ENCODE results near the gene CASZ1. TPM values are rescaled to one million over a fixed set of nuclear protein-coding genes. Genes with fewer than 3 reads are reported as not detected.

The CASZ1 gene
- total and polyA plus RNA-seq, 12 donors, result 2.5 to 35.2 (median 7.0) TPM

DNA sequence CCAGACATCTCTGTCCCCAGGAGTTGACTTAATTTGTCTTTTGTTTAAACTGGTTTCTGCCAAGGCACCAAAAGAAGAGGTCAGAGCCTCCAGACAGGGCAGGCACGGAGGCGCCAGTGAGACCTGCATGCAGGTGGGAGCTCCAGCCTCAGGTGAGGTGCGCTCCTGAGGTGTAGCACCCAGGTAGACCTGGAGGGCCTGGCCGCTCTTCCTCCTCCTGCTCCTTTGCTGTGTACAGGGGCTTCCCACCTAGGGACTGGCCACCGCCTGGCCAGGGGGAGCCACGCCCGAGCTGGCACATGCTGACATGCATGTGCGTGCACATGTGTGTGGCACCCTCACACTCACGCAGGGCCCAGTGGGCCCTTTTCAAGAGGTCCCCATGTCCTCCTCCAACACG lies 163.0 kb downstream of the CASZ1 start:
- no peaks in the 10 kb centered on the region for H3K4me1 ChIP-seq (replicated peaks in 1 of 2)
- no peak for DNase-seq
- 95 to 100% (median 97%) methylated on average over 2 to 10 of the region's 10 CpGs for WGBS, 4 donors
- H3K27ac ChIP-seq, result no peak overlapping the region
- intact Hi-C loops (cut with DNase I), result loop anchor here in 1 of 2 donors (10.0 kb wide), 1 partner anchor 231 kb away; no protein-coding TSS in a partner anchor
- no peaks in the 10 kb centered on the region for H3K27me3 ChIP-seq
- no peak overlapping the region for H3K4me3 ChIP-seq
- TF ChIP-seq, protein P1, sequence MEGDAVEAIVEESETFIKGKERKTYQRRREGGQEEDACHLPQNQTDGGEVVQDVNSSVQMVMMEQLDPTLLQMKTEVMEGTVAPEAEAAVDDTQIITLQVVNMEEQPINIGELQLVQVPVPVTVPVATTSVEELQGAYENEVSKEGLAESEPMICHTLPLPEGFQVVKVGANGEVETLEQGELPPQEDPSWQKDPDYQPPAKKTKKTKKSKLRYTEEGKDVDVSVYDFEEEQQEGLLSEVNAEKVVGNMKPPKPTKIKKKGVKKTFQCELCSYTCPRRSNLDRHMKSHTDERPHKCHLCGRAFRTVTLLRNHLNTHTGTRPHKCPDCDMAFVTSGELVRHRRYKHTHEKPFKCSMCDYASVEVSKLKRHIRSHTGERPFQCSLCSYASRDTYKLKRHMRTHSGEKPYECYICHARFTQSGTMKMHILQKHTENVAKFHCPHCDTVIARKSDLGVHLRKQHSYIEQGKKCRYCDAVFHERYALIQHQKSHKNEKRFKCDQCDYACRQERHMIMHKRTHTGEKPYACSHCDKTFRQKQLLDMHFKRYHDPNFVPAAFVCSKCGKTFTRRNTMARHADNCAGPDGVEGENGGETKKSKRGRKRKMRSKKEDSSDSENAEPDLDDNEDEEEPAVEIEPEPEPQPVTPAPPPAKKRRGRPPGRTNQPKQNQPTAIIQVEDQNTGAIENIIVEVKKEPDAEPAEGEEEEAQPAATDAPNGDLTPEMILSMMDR (IDR thresholded peaks at IDR 0.05), result no peak
- no peak for TF ChIP-seq POLR2A (IDR thresholded peaks at IDR 0.05)
- H3K9me3 ChIP-seq (replicated peaks in 1 of 3), result no peaks in the 10 kb centered on the region
- no peaks in the 10 kb centered on the region for H3K36me3 ChIP-seq (replicated peaks in 1 of 2)

DNA sequence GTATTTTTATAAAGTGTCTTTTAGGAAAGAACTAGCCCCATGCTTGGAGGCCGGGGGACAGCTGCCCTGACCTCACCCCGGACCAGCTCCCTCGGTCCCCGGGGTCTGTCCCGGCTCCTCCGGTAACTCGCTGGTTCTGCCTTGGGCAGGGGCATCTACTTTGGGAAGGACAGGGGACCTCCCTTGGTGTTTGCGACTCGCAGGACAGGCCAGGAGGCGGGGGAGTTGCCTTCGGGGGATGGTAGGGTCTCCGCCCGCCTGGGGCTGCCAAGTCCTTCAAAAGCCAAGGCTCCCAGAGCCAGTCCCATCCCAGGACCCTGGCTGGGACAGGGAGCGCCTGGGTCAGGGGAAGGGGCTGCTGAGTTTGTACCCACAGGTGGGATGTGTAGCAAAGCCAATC lies 163.8 kb downstream of the CASZ1 start:
- Histone ChIP-seq H3K36me3 (replicated peaks in 1 of 2) (no peaks in the 10 kb centered on the region), H3K27ac (no peak overlapping the region), H3K4me3 (no peak overlapping the region), H3K9me3 (replicated peaks in 1 of 3) (no peaks in the 10 kb centered on the region), H3K4me1 (replicated peaks in 1 of 2) (no peaks in the 10 kb centered on the region), H3K27me3 (no peaks in the 10 kb centered on the region)
- intact Hi-C loops (cut with DNase I), result loop anchor here in 1 of 2 donors (10.0 kb wide), 1 partner anchor 232 kb away; no protein-coding TSS in a partner anchor
- no peak for DNase-seq
- 82 to 86% (median 84%) methylated on average over 4 to 14 of the region's 14 CpGs for WGBS, 4 donors
- TF ChIP-seq POLR2A (IDR thresholded peaks at IDR 0.05), result no peak
- TF ChIP-seq, protein P1 (IDR thresholded peaks at IDR 0.05), result no peak

DNA sequence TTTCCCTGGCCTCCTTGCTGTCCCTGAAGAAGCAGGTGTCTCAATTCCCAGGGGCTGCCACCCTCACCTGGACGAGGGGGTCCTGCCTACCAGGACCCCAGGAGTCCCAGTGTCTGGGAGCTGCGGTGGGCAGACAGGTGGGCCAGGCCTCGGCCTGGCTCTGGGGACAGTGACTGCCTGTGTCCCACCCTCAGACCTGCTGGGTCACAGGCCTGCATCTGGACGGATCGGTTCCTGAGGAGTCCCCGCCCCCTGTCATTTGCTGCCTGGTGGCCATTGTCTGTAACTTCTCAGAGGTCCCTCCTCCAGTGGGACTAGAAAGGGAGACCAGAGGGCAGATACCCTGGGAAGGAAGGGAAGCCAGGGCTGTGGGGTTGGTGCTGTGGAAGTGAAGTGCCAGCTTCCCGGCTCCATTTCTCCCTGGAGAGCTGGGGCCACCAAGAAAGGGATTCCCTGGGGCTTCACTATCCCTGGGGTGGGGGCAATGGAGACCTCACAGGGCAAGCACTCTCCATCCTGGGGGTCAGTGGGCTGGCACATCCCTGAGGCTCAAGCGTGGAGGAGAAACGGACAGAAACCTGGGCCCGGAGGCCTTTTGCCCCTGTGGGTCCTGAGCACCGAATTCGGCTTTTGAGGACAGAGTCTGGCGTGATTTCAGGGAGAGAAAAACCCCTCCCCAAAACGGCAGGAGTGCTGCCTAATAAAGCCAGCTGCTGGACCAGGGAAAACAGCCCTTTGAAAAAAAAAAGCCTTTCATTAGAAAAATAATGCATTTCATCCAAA lies 164.4 kb downstream of the CASZ1 start:
- H3K27ac ChIP-seq, result no peak overlapping the region

DNA sequence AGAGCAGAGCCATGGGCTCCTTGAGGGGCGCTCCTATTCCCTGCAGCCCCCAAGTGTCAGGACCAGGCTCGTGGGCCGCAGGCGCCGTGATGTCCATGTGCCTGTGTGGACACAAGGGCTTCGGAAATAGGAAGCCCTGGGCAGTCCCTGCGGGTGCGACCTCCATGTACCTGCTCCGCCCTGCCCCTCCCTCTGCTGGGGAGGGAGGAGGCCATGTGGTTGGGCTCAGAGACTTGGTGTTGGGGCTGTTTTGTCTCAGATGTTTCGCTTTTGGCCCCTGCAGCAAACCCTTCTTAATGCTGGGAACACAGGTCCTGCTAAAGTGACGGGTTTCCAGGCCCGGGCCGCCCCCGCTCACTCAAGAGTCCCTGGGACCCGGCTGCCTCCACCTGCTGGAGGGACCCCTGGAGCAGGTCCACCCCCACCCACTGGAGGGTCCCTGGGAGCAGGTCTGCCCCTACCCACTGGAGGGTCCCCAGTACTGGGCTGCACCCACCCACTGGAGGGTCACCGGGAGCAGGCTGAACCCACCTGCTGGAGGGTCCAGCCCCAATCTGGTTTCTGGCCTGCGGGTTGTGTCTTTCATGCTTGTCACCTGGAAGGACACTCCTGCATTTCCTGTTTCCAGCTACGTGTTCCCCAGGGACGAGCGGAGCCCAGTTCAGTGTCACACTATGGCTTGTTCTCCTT lies 165.2 kb downstream of the CASZ1 start:
- WGBS, 4 donors, result 82 to 95% (median 95%) methylated on average over 9 to 20 of the region's 20 CpGs
- no peak for DNase-seq
- no peak overlapping the region for H3K27ac ChIP-seq
- intact Hi-C loops (cut with DNase I), result loop anchor here in 1 of 2 donors (10.0 kb wide), 1 partner anchor 234 kb away; no protein-coding TSS in a partner anchor
- H3K36me3 ChIP-seq (replicated peaks in 1 of 2), result no peaks in the 10 kb centered on the region
- H3K4me1 ChIP-seq (replicated peaks in 1 of 2), result no peaks in the 10 kb centered on the region
- no peak for TF ChIP-seq POLR2A (IDR thresholded peaks at IDR 0.05)
- TF ChIP-seq, protein P1 (IDR thresholded peaks at IDR 0.05), result no peak
- H3K27me3 ChIP-seq, result no peaks in the 10 kb centered on the region
- H3K4me3 ChIP-seq, result no peak overlapping the region
- no peaks in the 10 kb centered on the region for H3K9me3 ChIP-seq (replicated peaks in 1 of 3)

More for the DNA sequence above, 164.4 kb downstream of the CASZ1 start:
- TF ChIP-seq, protein P1 (IDR thresholded peaks at IDR 0.05), result no peak
- TF ChIP-seq POLR2A (IDR thresholded peaks at IDR 0.05), result no peak
- Histone ChIP-seq H3K4me3 (no peak overlapping the region), H3K4me1 (replicated peaks in 1 of 2) (no peaks in the 10 kb centered on the region), H3K27me3 (no peaks in the 10 kb centered on the region), H3K36me3 (replicated peaks in 1 of 2) (no peaks in the 10 kb centered on the region), H3K9me3 (replicated peaks in 1 of 3) (no peaks in the 10 kb centered on the region)
- intact Hi-C loops (cut with DNase I), result loop anchor here in 1 of 2 donors (10.0 kb wide), 1 partner anchor 233 kb away; no protein-coding TSS in a partner anchor
- WGBS, 4 donors, result 71 to 84% (median 80%) methylated on average over 10 to 14 of the region's 14 CpGs
- no peak for DNase-seq

All from adrenal gland (tissue), 12 donors.